Astrocyte (in vitro differentiated cells and primary cell): Measurements from ENCODE around the gene PER3.

Experiments
- EZH2 ChIP-seq: IDR thresholded peaks from 2 replicates; pipeline ENCODE4 v1.6.1; 2012; ENCODE audit warnings: mild to moderate bottlenecking, low read length, inconsistent platforms; ENCODE audit not compliant: insufficient read depth
- TF ChIP-seq, protein P1 (sequence below): IDR thresholded peaks from 2 replicates; pipeline ENCODE4 v1.5.1; 2011; ENCODE audit warnings: low read depth, mild to moderate bottlenecking, inconsistent platforms, low read length, moderate library complexity; ENCODE audit not compliant: insufficient read depth

DNA sequence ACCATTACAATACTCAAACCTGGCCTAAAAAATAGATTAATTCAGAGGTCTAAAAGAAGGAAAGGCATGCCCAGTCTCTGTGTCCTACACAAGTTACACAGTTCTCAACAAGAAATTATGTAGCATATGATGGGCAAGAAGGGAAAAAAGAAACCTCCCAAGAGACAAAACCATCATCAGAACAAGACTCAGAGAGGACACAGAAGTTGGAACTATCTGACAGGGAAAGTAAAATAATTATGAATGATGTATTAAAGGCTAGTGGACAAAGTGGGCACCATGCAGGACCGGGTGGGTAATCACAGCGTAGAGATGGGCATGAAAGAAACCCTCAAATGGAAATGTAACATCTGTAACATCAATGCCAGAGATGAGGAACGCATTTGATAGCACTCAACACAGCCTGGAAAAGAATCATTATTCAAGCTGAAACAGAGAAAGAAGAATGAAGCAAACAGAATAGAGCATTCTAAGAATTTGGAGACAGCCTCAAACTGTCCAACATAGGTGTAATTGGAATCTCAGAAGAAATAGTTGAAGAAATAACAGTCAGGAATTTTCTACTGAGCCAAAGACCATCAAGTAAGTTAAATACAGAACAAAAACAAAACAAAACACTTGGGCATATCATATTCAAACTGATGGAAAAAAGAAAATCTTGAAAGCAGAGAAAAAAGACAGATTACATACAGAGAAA is 29.7 kb downstream of the PER3 start:
- no peak for TF ChIP-seq EZH2
- TF ChIP-seq, protein P1, sequence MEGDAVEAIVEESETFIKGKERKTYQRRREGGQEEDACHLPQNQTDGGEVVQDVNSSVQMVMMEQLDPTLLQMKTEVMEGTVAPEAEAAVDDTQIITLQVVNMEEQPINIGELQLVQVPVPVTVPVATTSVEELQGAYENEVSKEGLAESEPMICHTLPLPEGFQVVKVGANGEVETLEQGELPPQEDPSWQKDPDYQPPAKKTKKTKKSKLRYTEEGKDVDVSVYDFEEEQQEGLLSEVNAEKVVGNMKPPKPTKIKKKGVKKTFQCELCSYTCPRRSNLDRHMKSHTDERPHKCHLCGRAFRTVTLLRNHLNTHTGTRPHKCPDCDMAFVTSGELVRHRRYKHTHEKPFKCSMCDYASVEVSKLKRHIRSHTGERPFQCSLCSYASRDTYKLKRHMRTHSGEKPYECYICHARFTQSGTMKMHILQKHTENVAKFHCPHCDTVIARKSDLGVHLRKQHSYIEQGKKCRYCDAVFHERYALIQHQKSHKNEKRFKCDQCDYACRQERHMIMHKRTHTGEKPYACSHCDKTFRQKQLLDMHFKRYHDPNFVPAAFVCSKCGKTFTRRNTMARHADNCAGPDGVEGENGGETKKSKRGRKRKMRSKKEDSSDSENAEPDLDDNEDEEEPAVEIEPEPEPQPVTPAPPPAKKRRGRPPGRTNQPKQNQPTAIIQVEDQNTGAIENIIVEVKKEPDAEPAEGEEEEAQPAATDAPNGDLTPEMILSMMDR, result no peak
